Astrocyte of the cerebellum (primary cell): ENCODE results near the gene CCDC70.

Experiments
- DNase-seq: peaks from one replicate; pipeline ENCODE4 v3.0.0-alpha.2; 2011; ENCODE audit warnings: low read depth
- H3K4me3 ChIP-seq: 2 replicates; pipeline ENCODE4 v1.5.1; 2011; ENCODE audit warnings: mild to moderate bottlenecking, low read depth, low read length, moderate library complexity
- in situ Hi-C: cut with HindIII; loops from 2 replicates; pipeline ENCODE4 v1.10.0; 2017; ENCODE audit warnings: low sequenced_read_pairs
- TF ChIP-seq, protein P1 (sequence below): IDR thresholded peaks from 2 replicates; pipeline ENCODE4 v1.5.1; 2012; ENCODE audit warnings: low read length, low read depth, moderate library complexity, mild to moderate bottlenecking; ENCODE audit errors: missing control alignments

Gene CCDC70

GRCh38 chr13:51856027-51856736 lies 5.6 kb upstream of the CCDC70 start:
- TF ChIP-seq, protein P1, sequence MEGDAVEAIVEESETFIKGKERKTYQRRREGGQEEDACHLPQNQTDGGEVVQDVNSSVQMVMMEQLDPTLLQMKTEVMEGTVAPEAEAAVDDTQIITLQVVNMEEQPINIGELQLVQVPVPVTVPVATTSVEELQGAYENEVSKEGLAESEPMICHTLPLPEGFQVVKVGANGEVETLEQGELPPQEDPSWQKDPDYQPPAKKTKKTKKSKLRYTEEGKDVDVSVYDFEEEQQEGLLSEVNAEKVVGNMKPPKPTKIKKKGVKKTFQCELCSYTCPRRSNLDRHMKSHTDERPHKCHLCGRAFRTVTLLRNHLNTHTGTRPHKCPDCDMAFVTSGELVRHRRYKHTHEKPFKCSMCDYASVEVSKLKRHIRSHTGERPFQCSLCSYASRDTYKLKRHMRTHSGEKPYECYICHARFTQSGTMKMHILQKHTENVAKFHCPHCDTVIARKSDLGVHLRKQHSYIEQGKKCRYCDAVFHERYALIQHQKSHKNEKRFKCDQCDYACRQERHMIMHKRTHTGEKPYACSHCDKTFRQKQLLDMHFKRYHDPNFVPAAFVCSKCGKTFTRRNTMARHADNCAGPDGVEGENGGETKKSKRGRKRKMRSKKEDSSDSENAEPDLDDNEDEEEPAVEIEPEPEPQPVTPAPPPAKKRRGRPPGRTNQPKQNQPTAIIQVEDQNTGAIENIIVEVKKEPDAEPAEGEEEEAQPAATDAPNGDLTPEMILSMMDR = no peak
- no peak overlapping the region for H3K4me3 ChIP-seq
- in situ Hi-C loops = no loop called here
- no peak for DNase-seq

DNA sequence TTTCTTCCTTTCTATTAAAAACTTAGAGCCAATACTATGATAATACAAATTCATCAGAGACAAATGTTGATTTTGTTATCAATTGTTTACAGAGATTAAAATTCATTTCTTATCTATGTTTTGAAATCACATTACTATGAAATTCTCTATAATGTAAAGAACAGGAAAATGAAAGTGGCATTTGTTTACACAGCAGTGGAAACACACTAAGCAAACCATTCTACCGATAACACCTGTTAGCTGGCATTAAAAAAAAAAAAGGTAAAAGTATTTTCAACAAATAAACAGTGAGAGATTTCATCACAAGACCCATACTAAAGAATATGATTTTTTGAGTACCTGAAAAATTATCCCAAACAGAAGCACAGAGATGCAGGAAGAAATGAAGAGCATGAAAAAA lies 4.8 kb upstream of the CCDC70 start:
- no peak for DNase-seq
- in situ Hi-C loops = no loop called here
- TF ChIP-seq, protein P1 = no peak

GRCh38 chr13:51858433-51859247 lies 3.1 kb upstream of the CCDC70 start:
- H3K4me3 ChIP-seq = no peak overlapping the region
- no peak for DNase-seq
- TF ChIP-seq, protein P1 = no peak
- in situ Hi-C loops = no loop called here

More for the DNA sequence above, 4.8 kb upstream of the CCDC70 start:
- H3K4me3 ChIP-seq = no peak overlapping the region

DNA sequence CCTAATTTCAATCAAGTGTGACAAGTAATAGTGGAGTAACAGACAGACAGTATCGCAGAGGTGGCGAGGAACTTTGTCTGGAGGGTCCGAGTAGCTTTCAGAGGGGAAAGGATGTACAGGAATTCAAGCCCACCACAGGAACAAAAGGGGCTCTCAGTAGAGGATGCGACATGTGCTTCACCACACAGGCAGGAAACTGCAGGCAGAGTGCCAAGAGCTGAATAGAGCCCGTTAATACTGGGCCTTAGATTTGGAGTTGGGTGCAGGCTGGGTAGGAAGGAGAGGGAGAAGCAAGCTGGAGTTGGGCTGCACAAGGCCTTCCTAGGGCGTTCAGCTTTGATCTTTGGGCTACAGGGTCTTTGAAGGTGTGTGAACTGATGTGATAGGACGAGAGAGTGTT lies 1.2 kb downstream of the CCDC70 start:
- in situ Hi-C loops = no loop called here
- no peak overlapping the region for H3K4me3 ChIP-seq
- TF ChIP-seq, protein P1 = no peak
- no peak for DNase-seq

GRCh38 chr13:51865838-51866237 lies 4.1 kb downstream of the CCDC70 start:
- H3K4me3 ChIP-seq = no peak overlapping the region
- TF ChIP-seq, protein P1 = no peak
- in situ Hi-C loops = no loop called here
- no peak for DNase-seq

DNA sequence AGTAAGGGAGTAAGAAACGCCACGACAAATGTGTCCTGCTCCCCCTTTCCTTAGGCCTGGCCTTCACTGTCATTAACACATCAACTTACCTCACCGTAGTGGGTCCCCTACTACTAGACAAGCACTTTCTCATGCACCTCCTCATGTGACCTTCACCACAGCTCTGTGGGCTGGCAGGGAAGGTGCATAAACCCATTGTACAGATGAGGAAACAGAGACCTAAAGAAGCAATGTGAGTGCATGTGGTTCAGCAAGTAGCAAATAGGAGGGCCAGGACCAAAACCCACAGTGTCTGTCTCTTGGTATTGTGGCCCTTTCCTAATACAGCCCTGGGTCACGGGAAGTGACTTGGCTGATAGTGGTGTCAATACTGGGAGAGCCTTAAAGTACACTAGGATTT lies 5.3 kb downstream of the CCDC70 start:
- in situ Hi-C loops = no loop called here
- TF ChIP-seq, protein P1 = no peak
- no peak overlapping the region for H3K4me3 ChIP-seq
- DNase-seq = no peak
